ENCODE results near the gene PRKCA.

The PRKCA gene

DNA sequence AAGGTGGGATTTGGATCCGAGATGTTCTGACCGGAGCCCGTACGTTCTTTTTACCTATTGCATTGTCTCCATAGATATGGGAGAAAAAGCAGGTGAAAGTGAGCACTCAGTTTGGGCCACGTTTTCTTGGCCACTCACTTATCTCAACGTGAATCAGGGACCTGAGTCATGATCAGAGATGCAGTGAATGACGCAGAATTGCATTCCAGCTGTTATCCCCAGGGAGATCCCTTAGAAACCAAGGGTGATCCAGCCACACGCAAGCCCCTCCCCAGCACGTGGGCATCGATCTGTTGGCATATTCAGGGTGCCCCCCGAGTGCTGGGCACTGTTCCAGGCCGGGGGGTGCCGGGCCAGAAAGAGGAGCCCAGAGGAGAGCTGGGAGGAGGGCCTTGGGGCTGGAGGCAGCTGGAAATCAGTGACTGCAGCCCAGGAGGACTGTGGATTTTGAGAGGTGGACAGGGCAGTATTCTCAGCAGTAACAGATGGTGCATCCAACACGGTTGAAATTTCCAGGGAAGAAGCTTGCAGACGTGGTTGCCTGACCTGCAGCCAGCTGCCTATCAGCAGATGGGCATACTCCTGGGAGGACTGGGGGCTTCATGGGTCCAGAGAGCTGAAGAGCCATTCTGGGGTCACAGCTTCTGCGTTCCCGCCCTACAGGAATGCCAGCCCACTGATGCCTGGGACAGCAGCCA is 445.3 kb downstream of the PRKCA start:
- Histone ChIP-seq H3K9me3 (ENCODE audit: control insufficient read depth in 2 of 2, low read length in 2 of 2) (no peaks in the 10 kb centered on the region), H3K27ac (ENCODE audit: low read length) (no peak overlapping the region), H3K36me3 (ENCODE audit: control insufficient read depth in 2 of 2, insufficient read depth in 2 of 2, low read length in 2 of 2) (peaks cover 19 to 23% of the 10 kb centered on the region in 2 donors), H3K4me3 (ENCODE audit: low read length in 2 of 2) (no peak overlapping the region), H3K4me1 (ENCODE audit: control insufficient read depth, insufficient read depth, low read length) (no peaks in the 10 kb centered on the region), H3K9ac (ENCODE audit: low read length in 2 of 2) (no peak overlapping the region), H3K27me3 (ENCODE audit: control insufficient read depth in 1 of 2, insufficient read depth in 2 of 2, low read length in 2 of 2) (no peaks in the 10 kb centered on the region)

- no peaks in the 10 kb centered on the region for H3K27me3 ChIP-seq (ENCODE audit: control insufficient read depth in 1 of 2, insufficient read depth in 2 of 2, low read length in 2 of 2)
- peaks cover 16% of the 10 kb centered on the region in 2 donors for H3K36me3 ChIP-seq (ENCODE audit: control insufficient read depth in 2 of 2, insufficient read depth in 2 of 2, low read length in 2 of 2)
- H3K4me3 ChIP-seq (ENCODE audit: low read length in 2 of 2) = no peak overlapping the region
- H3K27ac ChIP-seq (ENCODE audit: low read length) = no peak overlapping the region
- no peaks in the 10 kb centered on the region for H3K9me3 ChIP-seq (ENCODE audit: control insufficient read depth in 2 of 2, low read length in 2 of 2)
- H3K9ac ChIP-seq (ENCODE audit: low read length in 2 of 2) = no peak overlapping the region
- H3K4me1 ChIP-seq (ENCODE audit: control insufficient read depth, insufficient read depth, low read length) = no peaks in the 10 kb centered on the region
Measured at GRCh38 chr17:66748578-66748977, 446.2 kb downstream of the PRKCA start.

DNA sequence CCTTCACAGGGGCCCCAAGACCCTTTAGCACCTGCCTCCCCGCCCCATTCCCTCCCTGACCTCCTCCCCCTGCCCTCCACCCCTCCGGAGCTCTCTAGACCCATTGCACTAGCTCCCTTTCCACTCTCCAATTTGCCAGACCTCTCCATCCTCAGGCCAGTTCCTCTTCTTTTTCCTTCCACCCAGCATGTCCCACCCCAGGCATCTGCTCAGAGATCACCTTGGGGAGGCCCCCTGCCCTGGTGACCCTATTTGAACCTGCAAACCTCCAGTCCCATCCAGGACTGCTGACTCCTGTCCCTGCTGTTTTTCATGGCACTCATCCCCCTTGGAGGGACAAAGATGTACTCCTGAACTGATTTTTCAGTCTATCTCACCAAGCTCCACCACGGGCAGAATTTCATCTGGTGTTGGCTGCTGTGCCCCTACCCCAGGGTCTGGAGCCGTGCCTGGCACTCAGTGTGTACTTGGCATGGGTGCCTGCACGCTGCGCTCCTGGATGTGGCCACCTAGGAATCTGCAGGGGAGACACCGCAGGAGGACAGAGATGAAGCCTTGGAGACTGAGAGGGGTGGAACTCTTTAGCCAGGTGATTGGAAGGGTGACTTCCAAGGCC is 446.9 kb downstream of the PRKCA start:
- no peak overlapping the region for H3K4me3 ChIP-seq (ENCODE audit: low read length in 2 of 2)
- no peaks in the 10 kb centered on the region for H3K9me3 ChIP-seq (ENCODE audit: control insufficient read depth in 2 of 2, low read length in 2 of 2)
- no peak overlapping the region for H3K27ac ChIP-seq (ENCODE audit: low read length)
- H3K36me3 ChIP-seq (ENCODE audit: control insufficient read depth in 2 of 2, insufficient read depth in 2 of 2, low read length in 2 of 2) = peaks cover 11 to 14% of the 10 kb centered on the region in 2 donors
- no peak overlapping the region for H3K9ac ChIP-seq (ENCODE audit: low read length in 2 of 2)
- H3K4me1 ChIP-seq (ENCODE audit: control insufficient read depth, insufficient read depth, low read length) = no peaks in the 10 kb centered on the region
- H3K27me3 ChIP-seq (ENCODE audit: control insufficient read depth in 1 of 2, insufficient read depth in 2 of 2, low read length in 2 of 2) = no peaks in the 10 kb centered on the region

- Histone ChIP-seq H3K9ac (ENCODE audit: low read length in 2 of 2) (no peak overlapping the region), H3K36me3 (ENCODE audit: control insufficient read depth in 2 of 2, insufficient read depth in 2 of 2, low read length in 2 of 2) (peaks cover 4 to 16% of the 10 kb centered on the region in 2 donors)
Measured at GRCh38 chr17:66750116-66750515, 447.7 kb downstream of the PRKCA start.

DNA sequence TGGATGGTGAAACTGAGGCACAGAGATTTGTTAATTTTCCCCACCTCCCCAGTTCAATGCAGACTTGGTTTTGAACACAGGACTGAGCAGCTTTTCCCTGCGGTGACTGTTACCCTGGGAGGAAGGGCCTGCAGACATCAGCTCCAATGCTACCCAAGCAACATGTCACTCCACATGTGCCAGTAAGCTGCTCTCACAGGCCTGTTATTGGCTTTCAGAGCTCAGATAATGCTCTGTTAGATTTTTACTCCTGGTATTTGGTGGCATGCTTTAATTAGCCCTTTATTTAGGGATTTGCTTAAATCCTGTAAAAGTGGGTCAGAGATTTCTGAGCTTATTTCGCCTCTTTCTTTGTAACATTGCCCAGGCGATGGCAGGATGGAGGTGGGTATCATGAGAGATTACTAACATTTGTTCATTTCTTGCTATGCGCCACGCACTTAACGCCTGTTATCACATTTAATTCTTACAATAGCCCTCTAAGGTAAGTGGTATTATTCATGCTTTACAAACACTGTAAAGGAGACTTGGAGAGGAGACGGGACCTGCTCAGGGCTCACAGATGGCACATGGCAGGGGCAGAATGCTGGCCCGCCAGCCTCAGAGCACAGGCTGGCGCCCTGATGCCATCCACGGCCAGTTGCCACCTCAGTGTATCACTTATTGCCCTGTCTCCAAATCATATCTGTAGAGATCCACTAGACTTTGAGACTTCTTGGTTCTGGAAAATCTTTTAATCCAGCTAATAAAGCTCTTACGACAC is 448.5 kb downstream of the PRKCA start:
- H3K36me3 ChIP-seq (ENCODE audit: control insufficient read depth in 2 of 2, insufficient read depth in 2 of 2, low read length in 2 of 2) = peaks cover 4 to 14% of the 10 kb centered on the region in 2 donors
- H3K4me3 ChIP-seq (ENCODE audit: low read length in 2 of 2) = no peak overlapping the region
- no peaks in the 10 kb centered on the region for H3K9me3 ChIP-seq (ENCODE audit: control insufficient read depth in 2 of 2, low read length in 2 of 2)
- no peak overlapping the region for H3K9ac ChIP-seq (ENCODE audit: low read length in 2 of 2)
- H3K27me3 ChIP-seq (ENCODE audit: control insufficient read depth in 1 of 2, insufficient read depth in 2 of 2, low read length in 2 of 2) = no peaks in the 10 kb centered on the region
- H3K4me1 ChIP-seq (ENCODE audit: control insufficient read depth, insufficient read depth, low read length) = no peaks in the 10 kb centered on the region
- no peak overlapping the region for H3K27ac ChIP-seq (ENCODE audit: low read length)

More at GRCh38 chr17:66750116-66750515, 447.7 kb downstream of the PRKCA start:
- no peak overlapping the region for H3K27ac ChIP-seq (ENCODE audit: low read length)
- H3K27me3 ChIP-seq (ENCODE audit: control insufficient read depth in 1 of 2, insufficient read depth in 2 of 2, low read length in 2 of 2) = no peaks in the 10 kb centered on the region
- no peak overlapping the region for H3K4me3 ChIP-seq (ENCODE audit: low read length in 2 of 2)
- no peaks in the 10 kb centered on the region for H3K9me3 ChIP-seq (ENCODE audit: control insufficient read depth in 2 of 2, low read length in 2 of 2)
- H3K4me1 ChIP-seq (ENCODE audit: control insufficient read depth, insufficient read depth, low read length) = no peaks in the 10 kb centered on the region

GRCh38 chr17:66751771-66752170 is 449.4 kb downstream of the PRKCA start:
- peaks cover 4 to 14% of the 10 kb centered on the region in 2 donors for H3K36me3 ChIP-seq (ENCODE audit: control insufficient read depth in 2 of 2, insufficient read depth in 2 of 2, low read length in 2 of 2)
- H3K27ac ChIP-seq (ENCODE audit: low read length) = no peak overlapping the region
- H3K4me1 ChIP-seq (ENCODE audit: control insufficient read depth, insufficient read depth, low read length) = no peaks in the 10 kb centered on the region
- no peaks in the 10 kb centered on the region for H3K9me3 ChIP-seq (ENCODE audit: control insufficient read depth in 2 of 2, low read length in 2 of 2)
- no peaks in the 10 kb centered on the region for H3K27me3 ChIP-seq (ENCODE audit: control insufficient read depth in 1 of 2, insufficient read depth in 2 of 2, low read length in 2 of 2)
- no peak overlapping the region for H3K4me3 ChIP-seq (ENCODE audit: low read length in 2 of 2)
- no peak overlapping the region for H3K9ac ChIP-seq (ENCODE audit: low read length in 2 of 2)

GRCh38 chr17:66752411-66752810 is 450.0 kb downstream of the PRKCA start:
- Histone ChIP-seq H3K36me3 (ENCODE audit: control insufficient read depth in 2 of 2, insufficient read depth in 2 of 2, low read length in 2 of 2) (peaks cover 4 to 14% of the 10 kb centered on the region in 2 donors), H3K27ac (ENCODE audit: low read length) (no peak overlapping the region), H3K4me1 (ENCODE audit: control insufficient read depth, insufficient read depth, low read length) (no peaks in the 10 kb centered on the region)

DNA sequence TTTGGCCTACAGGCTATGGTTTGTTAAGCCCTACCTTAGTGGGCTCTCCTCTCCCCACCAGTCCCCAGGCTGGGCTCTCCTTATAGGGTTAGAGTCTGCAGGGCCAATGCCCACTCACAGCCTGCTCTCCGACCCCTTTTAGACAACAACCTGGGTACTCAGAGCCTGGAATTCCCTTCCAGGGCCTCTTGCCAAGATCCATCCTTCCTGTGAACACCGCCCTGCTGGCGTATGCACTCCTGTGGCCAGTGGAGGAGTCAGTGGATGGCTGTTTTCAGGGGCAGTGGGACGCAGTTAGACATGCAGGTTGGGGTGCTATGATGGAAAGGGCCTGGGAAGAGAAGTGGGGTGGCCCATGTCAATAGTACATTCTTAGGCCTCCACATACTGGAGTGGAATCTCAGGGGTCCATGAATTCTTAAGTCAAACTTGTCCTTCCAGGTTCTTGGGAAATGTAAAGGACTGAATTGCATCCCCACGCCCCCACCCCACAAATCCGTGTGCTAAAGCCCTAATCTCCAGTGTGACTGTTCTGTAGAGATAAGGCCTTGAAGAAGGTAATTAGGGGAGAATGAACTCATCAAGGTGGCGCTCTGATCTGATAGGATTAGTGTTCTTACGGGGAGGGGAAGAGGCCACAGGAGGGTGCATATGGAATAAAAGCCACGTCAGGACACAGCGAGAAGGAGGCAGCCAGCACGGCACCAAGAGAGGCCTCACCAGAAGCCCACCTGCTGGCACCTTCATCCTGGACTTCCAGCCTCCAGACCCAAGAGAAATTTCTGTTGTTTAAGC is 450.9 kb downstream of the PRKCA start:
- H3K9me3 ChIP-seq (ENCODE audit: control insufficient read depth in 2 of 2, low read length in 2 of 2) = no peaks in the 10 kb centered on the region
- H3K4me1 ChIP-seq (ENCODE audit: control insufficient read depth, insufficient read depth, low read length) = no peaks in the 10 kb centered on the region
- H3K9ac ChIP-seq (ENCODE audit: low read length in 2 of 2) = no peak overlapping the region
- no peak overlapping the region for H3K27ac ChIP-seq (ENCODE audit: low read length)
- peaks cover 4 to 14% of the 10 kb centered on the region in 2 donors for H3K36me3 ChIP-seq (ENCODE audit: control insufficient read depth in 2 of 2, insufficient read depth in 2 of 2, low read length in 2 of 2)
- no peak overlapping the region for H3K4me3 ChIP-seq (ENCODE audit: low read length in 2 of 2)
- no peaks in the 10 kb centered on the region for H3K27me3 ChIP-seq (ENCODE audit: control insufficient read depth in 1 of 2, insufficient read depth in 2 of 2, low read length in 2 of 2)

More at GRCh38 chr17:66752411-66752810, 450.0 kb downstream of the PRKCA start:
- H3K9me3 ChIP-seq (ENCODE audit: control insufficient read depth in 2 of 2, low read length in 2 of 2) = no peaks in the 10 kb centered on the region
- H3K4me3 ChIP-seq (ENCODE audit: low read length in 2 of 2) = no peak overlapping the region
- no peak overlapping the region for H3K9ac ChIP-seq (ENCODE audit: low read length in 2 of 2)
- H3K27me3 ChIP-seq (ENCODE audit: control insufficient read depth in 1 of 2, insufficient read depth in 2 of 2, low read length in 2 of 2) = no peaks in the 10 kb centered on the region

DNA sequence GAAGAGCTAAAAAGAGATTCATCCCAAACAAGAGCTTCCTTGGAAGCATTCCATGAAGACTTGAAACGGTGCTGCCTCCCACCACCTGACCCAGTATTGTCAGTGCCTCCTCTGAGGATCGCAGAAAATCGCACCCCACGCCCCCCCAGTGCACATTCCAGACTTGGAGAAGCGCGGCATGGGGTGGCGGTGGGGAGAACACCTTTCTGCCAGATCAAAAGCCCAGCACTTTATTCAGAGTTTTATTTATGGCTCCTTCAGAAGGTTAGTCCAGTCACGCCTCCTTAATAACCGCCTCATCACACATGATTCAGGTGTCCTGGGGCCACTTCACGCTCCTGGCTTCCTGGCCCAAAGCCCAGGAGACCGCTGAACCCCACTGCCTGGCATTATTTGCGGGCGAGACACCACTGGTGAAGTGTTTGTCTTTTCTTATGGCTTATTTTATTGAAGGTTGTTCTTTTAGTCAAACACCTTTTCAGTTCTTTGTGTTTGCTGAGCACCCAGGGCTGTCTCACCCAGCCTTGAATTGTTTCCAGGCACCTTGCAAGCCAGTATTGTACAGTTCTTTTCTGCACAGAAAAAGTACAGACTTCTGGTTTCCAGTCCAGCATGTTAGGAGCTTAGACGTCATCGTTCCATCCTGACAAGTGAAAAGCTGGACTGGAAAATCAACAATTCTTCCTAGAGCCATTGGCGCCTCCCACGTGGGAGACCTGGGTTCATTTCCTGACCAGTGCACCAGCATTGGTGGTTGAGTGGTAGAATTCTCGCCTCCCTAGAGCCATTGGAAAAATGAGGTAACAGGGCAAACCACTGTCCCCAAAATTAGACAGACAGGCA is 452.9 kb downstream of the PRKCA start:
- no peaks in the 10 kb centered on the region for H3K27me3 ChIP-seq (ENCODE audit: control insufficient read depth in 1 of 2, insufficient read depth in 2 of 2, low read length in 2 of 2)
- H3K4me3 ChIP-seq (ENCODE audit: low read length in 2 of 2) = no peak overlapping the region
- H3K9ac ChIP-seq (ENCODE audit: low read length in 2 of 2) = no peak overlapping the region
- H3K4me1 ChIP-seq (ENCODE audit: control insufficient read depth, insufficient read depth, low read length) = no peaks in the 10 kb centered on the region
- peaks cover 4 to 12% of the 10 kb centered on the region in 2 donors for H3K36me3 ChIP-seq (ENCODE audit: control insufficient read depth in 2 of 2, insufficient read depth in 2 of 2, low read length in 2 of 2)
- H3K9me3 ChIP-seq (ENCODE audit: control insufficient read depth in 2 of 2, low read length in 2 of 2) = no peaks in the 10 kb centered on the region
- no peak overlapping the region for H3K27ac ChIP-seq (ENCODE audit: low read length)

GRCh38 chr17:66755944-66756290 is 453.5 kb downstream of the PRKCA start:
- Histone ChIP-seq H3K36me3 (ENCODE audit: control insufficient read depth in 2 of 2, insufficient read depth in 2 of 2, low read length in 2 of 2) (peaks cover 4 to 7% of the 10 kb centered on the region in 2 donors), H3K27me3 (ENCODE audit: control insufficient read depth in 1 of 2, insufficient read depth in 2 of 2, low read length in 2 of 2) (no peaks in the 10 kb centered on the region), H3K9ac (ENCODE audit: low read length in 2 of 2) (no peak overlapping the region), H3K27ac (ENCODE audit: low read length) (no peak overlapping the region), H3K4me1 (ENCODE audit: control insufficient read depth, insufficient read depth, low read length) (no peaks in the 10 kb centered on the region), H3K9me3 (ENCODE audit: control insufficient read depth in 2 of 2, low read length in 2 of 2) (no peaks in the 10 kb centered on the region), H3K4me3 (ENCODE audit: low read length in 2 of 2) (no peak overlapping the region)
